Aorta (tissue), 5 donors: Measurements from ENCODE around the gene PHYHIPL. TPM values are rescaled to one million over a fixed set of nuclear protein-coding genes. Genes with fewer than 3 reads are reported as not detected.

Source experiments
- ATAC-seq: fragments of 200-7000 bp; cut with Tn5 transposase; one replicate; pipeline ENCODE4 v1.9.1; 2022; ENCODE audit warnings: moderate library complexity; ENCODE audit not compliant: low FRiP score
- DNase-seq, 2 donors: peaks; one replicate each; pipeline ENCODE4 v3.0.0-alpha.2; 2020
- H3K27ac ChIP-seq, 2 donors: one replicate each; pipeline ENCODE4 v1.5.1; 2013; ENCODE audit warnings: low read length in 2 of 2, mild to moderate bottlenecking in 2 of 2, moderate library complexity in 2 of 2, control low read depth in 1 of 2, inconsistent platforms in 1 of 2, low read depth in 1 of 2
- H3K27me3 ChIP-seq, 2 donors: one replicate each; pipeline ENCODE4 v1.6.1; 2013; ENCODE audit warnings: control low read depth in 1 of 2, low read length in 1 of 2, mild to moderate bottlenecking in 1 of 2, moderate library complexity in 1 of 2; ENCODE audit not compliant: insufficient read depth in 2 of 2, control insufficient read depth in 1 of 2
- H3K36me3 ChIP-seq, 2 donors: one replicate each; pipeline ENCODE4 v1.6.1; 2013; ENCODE audit warnings: control low read depth in 1 of 2, low read length in 1 of 2, mild to moderate bottlenecking in 1 of 2; ENCODE audit not compliant: insufficient read depth in 2 of 2, control insufficient read depth in 1 of 2
- H3K4me1 ChIP-seq, 2 donors: one replicate each; pipeline ENCODE4 v1.6.1; 2013; ENCODE audit warnings: low read length in 2 of 2, control low read depth in 1 of 2, mild to moderate bottlenecking in 1 of 2, moderate library complexity in 1 of 2; ENCODE audit not compliant: insufficient read depth in 2 of 2, control insufficient read depth in 1 of 2
- H3K4me3 ChIP-seq, 2 donors: one replicate each; pipeline ENCODE4 v1.5.1; 2013; ENCODE audit warnings: low read length in 2 of 2, control low read depth in 1 of 2, mild to moderate bottlenecking in 1 of 2
- H3K9me3 ChIP-seq: one replicate; pipeline ENCODE4 v1.6.1; 2013; ENCODE audit warnings: mild to moderate bottlenecking, low read length; ENCODE audit not compliant: control insufficient read depth
- WGBS, 2 donors: extraction: QIAGEN DNeasy Blood & Tissue Kit; methylation state at CpG; one replicate each; pipeline ENCODE4 v1.1.7; 2013; 5-methylcytosine and 5-hydroxymethylcytosine counted together
- intact Hi-C, 2 donors: fragments of 100-400 bp; cut with DNase I; formaldehyde crosslinking; loops; one replicate each; pipeline versions ENCODE4 v1.14.2 to v1.15.0; 2022
- polyA plus RNA-seq, 2 donors: library from polyadenylated mRNA; stranded (reverse); fragments of 200-250 nt; gene quantifications; one replicate each; pipeline ENCODE4 v1.2.3, GENCODE V29; 2013
- total RNA-seq, 2 donors: library from RNA; stranded (reverse); fragmentation: NEBNext Ultra II Directional; extraction: Animal tissue kit (Norgen Biotek cat#: 25700); gene quantifications; one replicate each; pipeline ENCODE4 v1.2.1, GENCODE V29; 2021
- donor health status: healthy with polysubstance abuse.
- donor health status: Bipolar disorder and iron deficiency.
- donor health status: DM: no; HTN: no; CAD: no.
- donor health status: DM: no; HTN: no; CAD: no.
- donor health status: DM: yes; HTN: yes; CAD: no.

Gene PHYHIPL
- total and polyA plus RNA-seq, 4 donors = 0.19 to 2.3 (median 0.54) TPM

DNA sequence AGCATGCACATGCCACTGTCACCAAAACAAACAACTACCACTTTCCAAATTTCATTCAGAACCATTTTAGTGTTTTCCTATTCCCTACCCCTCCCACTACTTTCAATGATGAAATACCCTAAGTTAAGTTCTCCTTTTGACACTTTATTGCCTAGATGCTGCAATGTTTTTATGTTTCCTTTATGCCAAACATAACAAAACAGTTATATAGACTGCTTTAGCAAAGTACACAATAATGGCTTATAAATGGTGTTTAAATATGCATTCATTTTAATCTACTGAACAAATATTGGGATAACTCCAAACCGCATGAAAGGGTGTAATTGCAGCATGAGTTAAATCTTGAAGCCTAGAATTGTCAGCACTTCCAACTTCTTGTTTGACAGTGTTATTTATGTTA lies 69.2 kb downstream of the PHYHIPL start:
- H3K27me3 ChIP-seq = no peaks in the 10 kb centered on the region
- H3K9me3 ChIP-seq = no peaks in the 10 kb centered on the region
- H3K4me3 ChIP-seq = no peak overlapping the region
- DNase-seq = no peak
- no peak overlapping the region for H3K27ac ChIP-seq
- no peaks in the 10 kb centered on the region for H3K36me3 ChIP-seq
- intact Hi-C loops = loop anchor here in 1 of 2 donors (10.0 kb wide), 1 partner anchor 219 kb away; no protein-coding TSS in a partner anchor
- 74 to 80% methylated on average over 1 of the region's 1 CpG for WGBS, 2 donors
- ATAC-seq = no peak
- H3K4me1 ChIP-seq = no peaks in the 10 kb centered on the region

DNA sequence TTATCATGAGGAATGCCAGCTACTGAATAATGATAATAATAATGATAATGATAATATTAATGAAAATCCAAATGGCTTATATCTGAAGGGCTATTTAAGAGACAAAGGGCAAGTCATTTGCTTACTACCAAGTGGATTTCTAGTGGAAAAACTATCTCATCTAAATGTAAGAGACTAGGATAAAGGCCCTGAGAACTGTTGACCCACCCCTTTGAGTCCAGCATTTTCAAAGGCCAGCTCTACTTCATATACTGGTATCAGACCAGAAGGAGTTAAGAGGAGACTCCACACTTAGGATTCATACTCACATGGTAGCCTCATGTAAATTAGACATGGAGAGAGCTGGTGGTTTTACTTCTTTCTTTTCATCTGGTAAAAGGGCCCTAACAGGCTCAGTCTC lies 76.0 kb downstream of the PHYHIPL start:
- H3K9me3 ChIP-seq = no peaks in the 10 kb centered on the region
- H3K4me3 ChIP-seq = no peak overlapping the region
- H3K4me1 ChIP-seq = no peaks in the 10 kb centered on the region
- intact Hi-C loops = no loop called here
- peaks cover 0 to 6% of the 10 kb centered on the region in 2 donors for H3K36me3 ChIP-seq
- ATAC-seq (no peak), DNase-seq (no peak)
- no peak overlapping the region for H3K27ac ChIP-seq
- no peaks in the 10 kb centered on the region for H3K27me3 ChIP-seq

DNA sequence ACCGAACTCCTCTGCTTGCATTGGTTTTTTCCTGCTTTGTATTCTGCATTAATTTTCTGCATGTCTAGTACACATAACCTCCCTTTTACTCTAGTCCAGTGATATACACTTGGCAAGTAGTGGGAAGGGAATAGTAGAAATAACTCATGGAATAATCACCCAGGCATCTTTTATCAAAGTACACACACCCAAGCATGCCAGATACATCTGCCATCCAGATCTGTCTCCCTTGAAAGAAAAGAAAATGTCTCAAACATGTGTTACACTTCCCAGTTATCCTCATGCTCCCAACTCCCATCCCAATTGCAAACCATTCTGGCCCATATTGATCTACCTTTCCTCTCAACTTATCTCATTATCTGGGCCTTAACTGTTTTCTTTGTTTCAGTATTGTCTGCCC lies 79.0 kb downstream of the PHYHIPL start:
- Histone ChIP-seq H3K4me1 (no peaks in the 10 kb centered on the region), H3K9me3 (no peaks in the 10 kb centered on the region), H3K27ac (no peak overlapping the region), H3K36me3 (peaks cover 0 to 8% of the 10 kb centered on the region in 2 donors), H3K4me3 (no peak overlapping the region), H3K27me3 (no peaks in the 10 kb centered on the region)
- intact Hi-C loops = no loop called here
- ATAC-seq = no peak
- WGBS, 2 donors = 95 to 96% methylated on average over 1 of the region's 1 CpG
- DNase-seq = no peak

DNA sequence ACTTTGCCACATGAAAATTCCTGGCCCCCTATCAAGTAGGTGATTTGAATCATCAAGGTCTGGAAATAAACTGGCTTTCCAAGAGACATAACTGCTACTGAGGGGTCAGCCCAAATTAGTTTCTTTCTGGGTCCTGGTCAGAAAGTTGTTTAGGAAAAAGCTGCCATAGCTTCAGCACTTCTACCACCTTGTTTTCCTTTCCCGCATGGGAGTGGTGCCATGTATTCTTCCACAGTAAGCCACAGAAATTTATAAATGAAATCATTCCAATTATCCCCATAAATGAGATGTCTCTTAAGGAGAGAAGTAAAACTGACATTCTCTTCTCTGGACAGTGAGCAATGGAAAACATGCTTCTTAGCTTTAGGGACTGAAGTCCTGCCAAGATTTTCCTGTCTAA lies 80.8 kb downstream of the PHYHIPL start:
- Histone ChIP-seq H3K9me3 (no peaks in the 10 kb centered on the region), H3K36me3 (peaks cover 0 to 8% of the 10 kb centered on the region in 2 donors), H3K27ac (no peak overlapping the region), H3K4me3 (no peak overlapping the region), H3K4me1 (no peaks in the 10 kb centered on the region), H3K27me3 (no peaks in the 10 kb centered on the region)
- DNase-seq (no peak), ATAC-seq (no peak)
- intact Hi-C loops = no loop called here
- WGBS, 2 donors = 92 to 94% methylated on average over 1 of the region's 1 CpG

DNA sequence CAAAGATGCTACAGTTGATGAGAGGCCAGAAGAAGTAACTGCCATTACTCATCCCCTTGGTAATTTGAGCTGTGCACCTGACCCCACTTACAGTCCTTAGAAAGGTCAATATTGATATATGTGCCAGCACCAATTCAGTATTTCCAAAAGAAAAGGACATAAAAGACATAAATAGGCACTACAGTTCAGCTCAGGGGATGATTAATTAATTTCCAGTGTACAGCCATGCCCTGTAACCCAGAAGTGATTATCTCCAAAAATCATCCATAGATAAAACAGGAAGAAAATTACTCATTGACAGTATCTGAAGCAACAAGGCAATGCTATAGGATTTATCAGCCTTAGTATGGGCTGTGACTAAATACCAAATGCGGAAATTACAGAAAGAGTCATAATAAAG lies 82.4 kb downstream of the PHYHIPL start:
- no peaks in the 10 kb centered on the region for H3K4me1 ChIP-seq
- no peaks in the 10 kb centered on the region for H3K27me3 ChIP-seq
- H3K36me3 ChIP-seq = peaks cover 0 to 2% of the 10 kb centered on the region in 2 donors
- H3K27ac ChIP-seq = no peak overlapping the region
- WGBS, 2 donors = 97 to 98% methylated on average over 1 of the region's 1 CpG
- H3K9me3 ChIP-seq = no peaks in the 10 kb centered on the region
- DNase-seq (no peak), ATAC-seq (no peak)
- H3K4me3 ChIP-seq = no peak overlapping the region
- intact Hi-C loops = no loop called here

DNA sequence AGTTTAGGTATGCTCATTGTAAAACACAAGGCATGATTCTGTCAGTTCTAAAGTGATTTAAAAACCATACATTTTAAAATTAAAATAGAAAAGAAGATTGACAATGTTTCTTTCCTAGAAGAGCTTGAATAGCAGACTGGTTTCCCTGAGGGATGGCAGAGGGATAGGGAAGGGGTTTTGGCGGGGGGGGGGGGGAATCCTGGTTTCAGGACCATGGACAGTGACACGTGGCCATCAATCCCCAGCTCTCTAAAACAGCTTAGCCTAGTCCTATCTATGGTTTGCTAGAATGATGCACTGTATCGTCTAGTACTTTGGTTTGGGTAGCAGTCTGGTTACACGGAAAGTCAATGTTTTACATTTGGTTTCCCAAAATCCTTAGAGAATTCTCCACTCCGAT lies 88.7 kb downstream of the PHYHIPL start:
- Histone ChIP-seq H3K27ac (no peak overlapping the region), H3K4me1 (no peaks in the 10 kb centered on the region), H3K4me3 (no peak overlapping the region), H3K36me3 (peaks cover 4 to 9% of the 10 kb centered on the region in 2 donors), H3K27me3 (no peaks in the 10 kb centered on the region), H3K9me3 (no peaks in the 10 kb centered on the region)
- 48 to 53% methylated on average over 4 to 5 of the region's 5 CpGs for WGBS, 2 donors
- intact Hi-C loops = no loop called here
- no peak for ATAC-seq
- DNase-seq = no peak

DNA sequence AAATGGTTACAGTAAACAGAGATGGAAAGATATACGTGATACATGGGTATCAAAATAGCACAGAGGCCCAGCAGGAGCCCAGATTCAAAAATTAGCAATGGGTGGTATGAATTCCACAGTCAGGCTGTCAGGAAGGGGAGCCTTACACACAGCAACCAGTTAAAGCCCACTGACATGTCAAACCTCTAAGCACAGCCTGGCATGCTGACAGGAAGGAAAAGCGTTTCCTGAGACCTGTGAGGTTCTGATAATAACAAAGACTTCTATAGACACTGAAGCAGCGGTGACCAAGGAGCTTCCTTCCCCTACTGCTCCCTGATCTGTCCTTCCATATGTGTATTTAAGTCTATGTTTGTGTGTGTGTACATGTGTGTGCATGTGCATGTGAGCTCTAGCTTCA lies 89.9 kb downstream of the PHYHIPL start:
- DNase-seq (no peak), ATAC-seq (no peak)
- H3K4me3 ChIP-seq = no peak overlapping the region
- peaks cover 4 to 8% of the 10 kb centered on the region in 2 donors for H3K36me3 ChIP-seq
- H3K9me3 ChIP-seq = no peaks in the 10 kb centered on the region
- no peak overlapping the region for H3K27ac ChIP-seq
- H3K27me3 ChIP-seq = no peaks in the 10 kb centered on the region
- no peaks in the 10 kb centered on the region for H3K4me1 ChIP-seq
- intact Hi-C loops = no loop called here
- WGBS, 2 donors = 79 to 84% methylated on average over 3 of the region's 3 CpGs

DNA sequence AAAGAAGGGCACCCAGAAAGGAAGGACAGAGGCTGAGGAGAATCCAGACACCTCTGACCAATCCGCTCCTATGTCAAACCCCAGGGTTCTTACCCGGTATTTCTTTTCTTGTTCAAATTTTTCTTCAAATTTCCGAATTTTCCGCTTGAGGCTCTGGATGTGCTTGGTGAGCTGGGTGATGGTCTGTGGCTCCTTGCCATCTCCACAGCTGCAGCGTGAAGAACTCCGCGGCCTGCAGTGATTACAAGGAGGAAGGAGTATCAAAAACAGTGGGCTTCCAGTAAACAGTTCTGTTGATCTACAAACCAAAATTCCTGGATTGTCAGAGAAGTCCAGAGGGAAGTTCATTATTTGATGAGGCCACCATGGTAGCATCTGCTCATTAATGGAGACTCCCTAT lies 92.0 kb downstream of the PHYHIPL start:
- no peak for DNase-seq
- no peak overlapping the region for H3K4me3 ChIP-seq
- intact Hi-C loops = no loop called here
- ATAC-seq = no peak
- peaks cover 4 to 9% of the 10 kb centered on the region in 2 donors for H3K36me3 ChIP-seq
- no peak overlapping the region for H3K27ac ChIP-seq
- 94 to 96% methylated on average over 7 of the region's 7 CpGs for WGBS, 2 donors
- H3K27me3 ChIP-seq = no peaks in the 10 kb centered on the region
- H3K4me1 ChIP-seq = peaks cover 0 to 4% of the 10 kb centered on the region in 2 donors
- H3K9me3 ChIP-seq = no peaks in the 10 kb centered on the region

DNA sequence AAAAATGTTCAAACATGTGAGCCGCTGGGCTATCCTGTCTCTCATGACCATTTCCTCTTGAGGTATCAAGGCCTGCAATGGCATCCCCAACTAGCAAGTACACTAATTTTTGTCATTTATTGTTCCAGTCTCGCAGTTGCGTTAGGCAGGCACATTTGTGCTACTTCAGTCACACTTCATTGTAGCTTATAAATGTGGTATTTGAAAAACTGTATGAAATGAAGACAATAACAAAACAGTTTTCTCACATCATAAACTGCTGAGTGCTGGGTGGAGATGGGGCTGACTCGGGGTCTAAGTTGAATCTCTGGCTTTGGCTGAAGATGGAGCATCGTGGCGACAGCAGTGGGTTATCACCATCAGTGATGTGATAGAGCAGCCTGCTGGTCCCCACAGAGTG lies 93.2 kb downstream of the PHYHIPL start:
- ATAC-seq = no peak
- Histone ChIP-seq H3K4me3 (no peak overlapping the region), H3K9me3 (no peaks in the 10 kb centered on the region), H3K36me3 (peaks cover 4 to 9% of the 10 kb centered on the region in 2 donors), H3K4me1 (peaks cover 0 to 4% of the 10 kb centered on the region in 2 donors), H3K27ac (no peak overlapping the region), H3K27me3 (no peaks in the 10 kb centered on the region)
- 96 to 97% methylated on average over 6 of the region's 6 CpGs for WGBS, 2 donors
- no peak for DNase-seq
- intact Hi-C loops = loop anchor here in 1 of 2 donors (10.0 kb wide), 1 partner anchor 95 kb away; the partner anchor contains the start of gene FAM13C
